HepG2 (cell line): ENCODE results near the gene MRPL51. TPM values are rescaled to one million over a fixed set of nuclear protein-coding genes. Genes with fewer than 3 reads are reported as not detected.

Experiments used
- ATAD3A ChIP-seq: sonication (generic); formaldehyde crosslinking; IDR thresholded peaks from 2 replicates; pipeline ENCODE4 v1.4.0; 2020; ENCODE audit warnings: missing genetic modification reagents
- DPF2 ChIP-seq: sonication (generic); formaldehyde crosslinking; IDR thresholded peaks from 2 replicates; pipeline ENCODE4 v1.4.0; 2020; ENCODE audit warnings: mild to moderate bottlenecking, low read depth, missing genetic modification reagents, borderline replicate concordance
- NR2F2 ChIP-seq: IDR thresholded peaks from 2 replicates; pipeline ENCODE4 v1.6.1; 2012; ENCODE audit warnings: low read depth, inconsistent platforms, borderline replicate concordance
- RCOR2 ChIP-seq: IDR thresholded peaks from 2 replicates; pipeline ENCODE4 v1.6.1; 2016; ENCODE audit warnings: missing biosample characterization, missing genetic modification reagents
- RFX5 ChIP-seq: IDR thresholded peaks from 2 replicates; pipeline ENCODE4 v1.6.1; 2011; ENCODE audit warnings: low read depth, low read length, improper control_type of control experiment
- YEATS4 ChIP-seq: sonication (generic); formaldehyde crosslinking; IDR thresholded peaks from 2 replicates; pipeline ENCODE4 v1.4.0; 2020; ENCODE audit warnings: missing genetic modification reagents, borderline replicate concordance
- ZIK1 ChIP-seq: sonication (generic); formaldehyde crosslinking; IDR thresholded peaks from 2 replicates; pipeline ENCODE4 v1.5.0; 2020; ENCODE audit warnings: mild to moderate bottlenecking, low read depth, missing genetic modification reagents, borderline replicate concordance
- ZNF724P ChIP-seq: sonication (generic); formaldehyde crosslinking; IDR thresholded peaks from 2 replicates; pipeline ENCODE4 v1.8.0; 2022; ENCODE audit warnings: missing genetic modification reagents, borderline replicate concordance
- ZNF781 ChIP-seq: sonication (generic); formaldehyde crosslinking; IDR thresholded peaks from 2 replicates; pipeline ENCODE4 v1.5.1; 2020; ENCODE audit warnings: borderline replicate concordance, mild to moderate bottlenecking, missing genetic modification reagents; ENCODE audit errors: not compliant biosample characterization
- ZSCAN20 ChIP-seq: sonication (generic); formaldehyde crosslinking; IDR thresholded peaks from 2 replicates; pipeline ENCODE4 v1.4.0; 2020; ENCODE audit warnings: missing genetic modification reagents, mild to moderate bottlenecking, borderline replicate concordance
- polyA plus RNA-seq, 8 experiments: library from polyadenylated mRNA; depleted of rRNA in 3 of 8; stranded (reverse) in 7 of 8; unstranded in 1 of 8; fragments of >200 nt; fragmentation: Illumina TruSeq in 4 of 8; extraction: Trizol in 4 of 8; gene quantifications; 2 replicates each; pipeline versions ENCODE4 v1.2.1 to v1.2.3, GENCODE V29; 2011 to 2016; ENCODE audit warnings: low read depth in 4 of 8, missing spikeins in 1 of 8, mixed read lengths in 1 of 8; ENCODE audit not compliant: insufficient read depth in 1 of 8
- total RNA-seq, 5 experiments: library from RNA; depleted of rRNA; stranded (reverse); fragments of >200 nt; fragmentation: Illumina TruSeq; extraction: Trizol; gene quantifications; 2 replicates each; pipeline ENCODE4 v1.2.3, GENCODE V29; 2016; ENCODE audit warnings: low read depth in 1 of 5
- TF ChIP-seq, protein P1 (sequence below): sonication (generic); formaldehyde crosslinking; conservative IDR thresholded peaks from 2 replicates; pipeline ENCODE4 v1.4.0; 2020; ENCODE audit warnings: mild to moderate bottlenecking, missing genetic modification reagents, moderate library complexity
- TF ChIP-seq, protein P2 (sequence below): sonication (generic); formaldehyde crosslinking; IDR thresholded peaks from 2 replicates; pipeline ENCODE4 v1.5.1; 2020; ENCODE audit warnings: missing genetic modification reagents, mild to moderate bottlenecking, borderline replicate concordance
- TF ChIP-seq, protein P3 (sequence below): sonication (generic); formaldehyde crosslinking; IDR thresholded peaks from 2 replicates; pipeline ENCODE4 v1.5.0; 2020; ENCODE audit warnings: mild to moderate bottlenecking, missing genetic modification reagents
- TF ChIP-seq, protein P4 (sequence below): sonication (generic); formaldehyde crosslinking; IDR thresholded peaks from 2 replicates; pipeline ENCODE4 v1.8.0; 2022; ENCODE audit warnings: mild to moderate bottlenecking, missing genetic modification reagents; ENCODE audit not compliant: insufficient replicate concordance

The MRPL51 gene
- total and polyA plus RNA-seq, 2 of the 13 experiments (the other 11 are each of a cell fraction or from before 2014, with no cell fraction given), result 64.8 to 278 TPM

DNA sequence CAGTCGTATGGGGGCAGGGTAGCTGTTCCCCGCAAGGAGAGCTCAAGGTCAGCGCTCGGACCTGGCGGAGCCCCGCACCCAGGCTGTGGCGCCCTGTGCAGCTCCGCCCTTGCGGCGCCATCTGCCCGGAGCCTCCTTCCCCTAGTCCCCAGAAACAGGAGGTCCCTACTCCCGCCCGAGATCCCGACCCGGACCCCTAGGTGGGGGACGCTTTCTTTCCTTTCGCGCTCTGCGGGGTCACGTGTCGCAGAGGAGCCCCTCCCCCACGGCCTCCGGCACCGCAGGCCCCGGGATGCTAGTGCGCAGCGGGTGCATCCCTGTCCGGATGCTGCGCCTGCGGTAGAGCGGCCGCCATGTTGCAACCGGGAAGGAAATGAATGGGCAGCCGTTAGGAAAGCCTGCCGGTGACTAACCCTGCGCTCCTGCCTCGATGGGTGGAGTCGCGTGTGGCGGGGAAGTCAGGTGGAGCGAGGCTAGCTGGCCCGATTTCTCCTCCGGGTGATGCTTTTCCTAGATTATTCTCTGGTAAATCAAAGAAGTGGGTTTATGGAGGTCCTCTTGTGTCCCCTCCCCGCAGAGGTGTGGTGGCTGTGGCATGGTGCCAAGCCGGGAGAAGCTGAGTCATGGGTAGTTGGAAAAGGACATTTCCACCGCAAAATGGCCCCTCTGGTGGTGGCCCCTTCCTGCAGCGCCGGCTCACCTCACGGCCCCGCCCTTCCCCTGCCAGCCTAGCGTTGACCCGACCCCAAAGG, 42.1 kb upstream of the MRPL51 start (continued):
- TF ChIP-seq, protein P1, sequence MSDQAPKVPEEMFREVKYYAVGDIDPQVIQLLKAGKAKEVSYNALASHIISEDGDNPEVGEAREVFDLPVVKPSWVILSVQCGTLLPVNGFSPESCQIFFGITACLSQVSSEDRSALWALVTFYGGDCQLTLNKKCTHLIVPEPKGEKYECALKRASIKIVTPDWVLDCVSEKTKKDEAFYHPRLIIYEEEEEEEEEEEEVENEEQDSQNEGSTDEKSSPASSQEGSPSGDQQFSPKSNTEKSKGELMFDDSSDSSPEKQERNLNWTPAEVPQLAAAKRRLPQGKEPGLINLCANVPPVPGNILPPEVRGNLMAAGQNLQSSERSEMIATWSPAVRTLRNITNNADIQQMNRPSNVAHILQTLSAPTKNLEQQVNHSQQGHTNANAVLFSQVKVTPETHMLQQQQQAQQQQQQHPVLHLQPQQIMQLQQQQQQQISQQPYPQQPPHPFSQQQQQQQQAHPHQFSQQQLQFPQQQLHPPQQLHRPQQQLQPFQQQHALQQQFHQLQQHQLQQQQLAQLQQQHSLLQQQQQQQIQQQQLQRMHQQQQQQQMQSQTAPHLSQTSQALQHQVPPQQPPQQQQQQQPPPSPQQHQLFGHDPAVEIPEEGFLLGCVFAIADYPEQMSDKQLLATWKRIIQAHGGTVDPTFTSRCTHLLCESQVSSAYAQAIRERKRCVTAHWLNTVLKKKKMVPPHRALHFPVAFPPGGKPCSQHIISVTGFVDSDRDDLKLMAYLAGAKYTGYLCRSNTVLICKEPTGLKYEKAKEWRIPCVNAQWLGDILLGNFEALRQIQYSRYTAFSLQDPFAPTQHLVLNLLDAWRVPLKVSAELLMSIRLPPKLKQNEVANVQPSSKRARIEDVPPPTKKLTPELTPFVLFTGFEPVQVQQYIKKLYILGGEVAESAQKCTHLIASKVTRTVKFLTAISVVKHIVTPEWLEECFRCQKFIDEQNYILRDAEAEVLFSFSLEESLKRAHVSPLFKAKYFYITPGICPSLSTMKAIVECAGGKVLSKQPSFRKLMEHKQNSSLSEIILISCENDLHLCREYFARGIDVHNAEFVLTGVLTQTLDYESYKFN, result no peak
- TF ChIP-seq, protein P2, sequence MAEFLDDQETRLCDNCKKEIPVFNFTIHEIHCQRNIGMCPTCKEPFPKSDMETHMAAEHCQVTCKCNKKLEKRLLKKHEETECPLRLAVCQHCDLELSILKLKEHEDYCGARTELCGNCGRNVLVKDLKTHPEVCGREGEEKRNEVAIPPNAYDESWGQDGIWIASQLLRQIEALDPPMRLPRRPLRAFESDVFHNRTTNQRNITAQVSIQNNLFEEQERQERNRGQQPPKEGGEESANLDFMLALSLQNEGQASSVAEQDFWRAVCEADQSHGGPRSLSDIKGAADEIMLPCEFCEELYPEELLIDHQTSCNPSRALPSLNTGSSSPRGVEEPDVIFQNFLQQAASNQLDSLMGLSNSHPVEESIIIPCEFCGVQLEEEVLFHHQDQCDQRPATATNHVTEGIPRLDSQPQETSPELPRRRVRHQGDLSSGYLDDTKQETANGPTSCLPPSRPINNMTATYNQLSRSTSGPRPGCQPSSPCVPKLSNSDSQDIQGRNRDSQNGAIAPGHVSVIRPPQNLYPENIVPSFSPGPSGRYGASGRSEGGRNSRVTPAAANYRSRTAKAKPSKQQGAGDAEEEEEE, result no peak
- TF ChIP-seq RCOR2 (CRISPR knock-in tag) (no peak), NR2F2 (no peak), ZNF781 (CRISPR knock-in tag) (peak; percentile 39), ZNF724P (CRISPR knock-in tag) (no peak), ZSCAN20 (CRISPR knock-in tag) (no peak), DPF2 (CRISPR knock-in tag) (no peak), YEATS4 (CRISPR knock-in tag) (peak; percentile 55; the same call in 1 of the 2 replicates), RFX5 (no peak), ATAD3A (CRISPR knock-in tag) (no peak), ZIK1 (CRISPR knock-in tag) (no peak)
- TF ChIP-seq, protein P3, sequence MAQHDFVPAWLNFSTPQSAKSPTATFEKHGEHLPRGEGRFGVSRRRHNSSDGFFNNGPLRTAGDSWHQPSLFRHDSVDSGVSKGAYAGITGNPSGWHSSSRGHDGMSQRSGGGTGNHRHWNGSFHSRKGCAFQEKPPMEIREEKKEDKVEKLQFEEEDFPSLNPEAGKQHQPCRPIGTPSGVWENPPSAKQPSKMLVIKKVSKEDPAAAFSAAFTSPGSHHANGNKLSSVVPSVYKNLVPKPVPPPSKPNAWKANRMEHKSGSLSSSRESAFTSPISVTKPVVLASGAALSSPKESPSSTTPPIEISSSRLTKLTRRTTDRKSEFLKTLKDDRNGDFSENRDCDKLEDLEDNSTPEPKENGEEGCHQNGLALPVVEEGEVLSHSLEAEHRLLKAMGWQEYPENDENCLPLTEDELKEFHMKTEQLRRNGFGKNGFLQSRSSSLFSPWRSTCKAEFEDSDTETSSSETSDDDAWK (CRISPR knock-in tag), result no peak
- TF ChIP-seq, protein P4, sequence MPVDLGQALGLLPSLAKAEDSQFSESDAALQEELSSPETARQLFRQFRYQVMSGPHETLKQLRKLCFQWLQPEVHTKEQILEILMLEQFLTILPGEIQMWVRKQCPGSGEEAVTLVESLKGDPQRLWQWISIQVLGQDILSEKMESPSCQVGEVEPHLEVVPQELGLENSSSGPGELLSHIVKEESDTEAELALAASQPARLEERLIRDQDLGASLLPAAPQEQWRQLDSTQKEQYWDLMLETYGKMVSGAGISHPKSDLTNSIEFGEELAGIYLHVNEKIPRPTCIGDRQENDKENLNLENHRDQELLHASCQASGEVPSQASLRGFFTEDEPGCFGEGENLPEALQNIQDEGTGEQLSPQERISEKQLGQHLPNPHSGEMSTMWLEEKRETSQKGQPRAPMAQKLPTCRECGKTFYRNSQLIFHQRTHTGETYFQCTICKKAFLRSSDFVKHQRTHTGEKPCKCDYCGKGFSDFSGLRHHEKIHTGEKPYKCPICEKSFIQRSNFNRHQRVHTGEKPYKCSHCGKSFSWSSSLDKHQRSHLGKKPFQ (CRISPR knock-in tag), result peak; percentile 51
